DMS 273 (cell line): ENCODE measurements around the gene AK5.
A peak's percentile ranks its signal among the peaks of the same experiment; 100 is the strongest.
"Not testable (repeated sequence)": the region's sequence is repeated elsewhere in the genome, so short reads cannot be mapped to it uniquely, and the experiment has no call there.

Experiments used
- DNase-seq: peaks from one replicate; lab custom pipeline; 2025; ENCODE audit not compliant: unreplicated experiment; lab: John Stamatoyannopoulos, UW

The AK5 gene

GRCh38 chr1:77494026-77494425 lies 212.2 kb downstream of the AK5 start:
- DNase-seq: no peak

DNA sequence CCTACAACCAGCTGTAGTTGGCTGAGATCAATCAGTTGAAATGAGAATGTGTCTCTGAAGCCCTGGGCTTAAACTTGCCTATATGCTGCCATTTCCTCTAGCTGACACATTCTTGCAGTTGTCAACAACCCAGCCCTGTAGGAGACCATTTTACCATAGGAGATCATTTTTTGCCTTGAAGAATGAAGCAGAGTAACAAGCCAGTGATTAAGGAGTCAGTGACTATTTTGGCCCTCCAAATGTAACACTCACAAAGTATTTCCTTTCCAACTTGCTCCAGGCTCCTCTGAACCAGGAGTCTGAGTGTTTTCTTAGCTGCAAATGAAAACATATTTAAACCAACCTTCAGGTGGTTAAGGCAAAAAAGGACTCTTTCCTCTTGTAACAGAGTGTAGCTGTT lies 217.1 kb downstream of the AK5 start:
- DNase-seq: no peak

GRCh38 chr1:77499466-77499865 lies 217.6 kb downstream of the AK5 start:
- DNase-seq: no peak

DNA sequence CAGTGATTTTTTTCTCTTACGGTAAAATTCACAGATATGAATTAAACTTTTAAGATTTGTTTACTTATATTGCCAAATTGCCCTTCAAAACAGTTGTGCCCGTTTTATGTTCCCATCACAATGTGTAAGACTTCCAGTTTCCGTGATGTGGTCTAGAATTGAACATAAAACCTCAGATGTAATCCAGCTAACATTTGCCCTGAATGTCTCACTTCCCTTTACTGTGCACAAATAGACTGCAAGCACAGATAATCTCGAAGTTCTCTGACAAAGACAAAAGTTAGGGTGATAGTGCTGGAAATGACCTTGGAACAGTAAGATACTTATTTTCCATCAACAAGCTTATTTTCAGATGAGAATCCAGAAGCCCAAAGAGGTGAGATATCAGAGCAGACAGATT lies 223.2 kb downstream of the AK5 start:
- DNase-seq: no peak

DNA sequence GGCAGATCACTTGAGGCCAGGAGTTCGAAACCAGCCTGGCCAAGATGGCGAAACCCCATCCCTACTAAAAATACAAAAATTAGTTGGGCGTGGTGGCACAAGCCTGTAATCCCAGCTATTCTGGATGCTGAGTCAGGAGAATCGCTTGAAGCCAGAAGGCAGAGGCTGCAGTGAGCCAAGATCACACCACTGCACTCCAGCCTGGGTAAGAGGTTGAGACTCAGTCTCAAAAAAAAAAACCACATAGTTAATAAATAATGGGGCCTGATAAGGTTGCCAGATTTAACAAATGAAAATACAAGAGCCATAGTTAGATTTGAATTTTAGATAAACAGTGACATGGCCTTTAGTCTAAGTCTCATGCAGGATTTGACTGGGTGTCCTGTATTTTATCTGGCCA lies 225.0 kb downstream of the AK5 start:
- DNase-seq: no peak

- DNase-seq: no peak
These were observed 227.3 kb downstream of the AK5 start for GRCh38 chr1:77509051-77509492.

DNA sequence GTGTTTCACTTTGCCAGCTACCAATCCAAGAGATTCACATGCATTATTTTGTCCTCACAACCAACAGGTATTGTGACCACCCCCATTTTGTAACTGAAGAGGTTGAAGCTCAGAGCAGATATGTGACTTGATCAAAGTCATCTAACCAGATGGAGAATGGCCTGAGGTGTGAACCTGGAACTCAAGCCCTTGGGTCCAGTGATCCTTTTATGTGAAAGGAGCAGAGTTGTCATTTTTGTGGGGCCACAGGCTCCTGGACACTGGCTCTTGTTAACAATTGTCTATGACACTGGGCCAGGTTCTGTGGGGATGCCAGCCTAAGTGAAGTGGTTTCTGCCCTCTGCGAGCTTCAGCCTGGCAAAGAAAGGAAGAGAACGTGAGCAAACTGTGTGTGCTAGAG lies 228.1 kb downstream of the AK5 start:
- no peak for DNase-seq

DNA sequence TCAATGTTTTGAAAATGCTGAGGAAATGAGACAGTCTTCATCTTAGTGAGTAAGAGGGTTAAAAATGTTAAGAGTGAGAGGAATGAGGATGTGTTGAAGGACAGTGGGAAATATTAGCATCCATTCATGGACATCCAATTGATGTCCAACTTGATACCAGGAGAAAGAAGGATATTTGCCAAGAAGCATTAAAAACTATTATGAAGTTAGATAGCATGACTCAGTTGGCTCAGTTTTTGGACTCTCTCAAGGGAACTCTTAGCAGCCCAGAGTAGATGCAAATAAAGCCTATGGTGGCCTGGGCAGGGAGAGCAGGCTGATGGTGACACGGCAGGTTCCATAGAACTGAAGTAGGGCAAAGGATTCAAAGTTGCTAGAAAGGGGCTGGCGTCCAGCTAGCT lies 229.6 kb downstream of the AK5 start:
- DNase-seq: no peak

DNA sequence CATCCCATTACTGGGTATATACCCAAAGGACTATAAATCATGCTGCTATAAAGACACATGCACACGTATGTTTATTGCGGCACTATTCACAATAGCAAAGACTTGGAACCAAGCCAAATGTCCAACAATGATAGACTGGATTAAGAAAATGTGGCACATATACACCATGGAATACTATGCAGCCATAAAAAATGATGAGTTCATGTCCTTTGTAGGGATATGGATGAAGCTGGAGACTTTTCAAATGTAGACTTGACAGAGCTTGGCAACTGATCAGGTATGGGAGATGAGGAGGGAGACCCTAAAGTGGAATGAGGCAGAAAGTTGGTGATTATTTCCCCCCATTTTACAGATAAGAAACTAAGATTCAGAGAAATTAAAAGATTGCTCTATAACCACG lies 230.8 kb downstream of the AK5 start:
- DNase-seq: not testable (repeated sequence)

DNA sequence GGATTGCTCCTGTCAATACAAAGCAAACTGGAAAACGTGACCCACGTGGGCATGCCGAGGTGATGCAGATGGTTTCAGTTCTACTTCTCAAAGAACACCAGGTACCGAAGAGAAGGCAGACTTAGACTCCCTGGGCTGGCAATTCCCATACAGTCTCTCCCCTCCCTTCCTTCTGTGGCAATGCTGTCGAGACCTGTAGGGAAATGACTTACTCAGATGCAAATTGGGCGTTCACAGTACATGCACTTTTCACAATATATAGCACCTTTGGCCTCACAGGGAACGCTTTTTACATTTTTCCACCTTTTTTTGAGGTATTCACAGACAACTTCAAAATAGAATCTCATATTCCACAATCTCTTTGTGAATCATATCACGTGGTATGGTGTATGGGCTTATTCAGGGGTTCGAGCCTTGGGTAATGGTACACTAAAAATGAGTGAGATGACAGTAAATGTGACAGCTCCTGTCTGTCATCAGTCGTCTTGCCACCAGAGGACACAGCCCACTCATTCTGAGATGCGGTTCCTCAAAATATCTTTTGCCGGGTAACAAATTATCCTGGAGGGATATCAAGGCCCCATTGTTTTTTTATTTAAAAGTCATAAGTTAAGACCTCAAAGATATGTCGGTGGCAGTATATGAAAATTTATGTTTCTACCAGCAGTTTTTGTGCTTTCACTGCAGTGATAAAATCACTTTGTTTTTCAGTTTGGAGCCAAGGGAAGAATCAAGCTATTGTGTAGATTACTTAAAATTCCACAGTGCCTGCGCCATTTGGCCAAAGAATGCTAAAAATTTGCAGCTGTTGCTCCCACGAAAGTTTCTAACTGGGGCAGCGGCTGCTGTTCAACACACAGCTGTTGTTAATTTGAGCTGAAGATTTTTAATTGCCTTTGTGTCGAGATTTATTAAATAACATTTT lies 232.3 kb downstream of the AK5 start:
- no peak for DNase-seq

DNA sequence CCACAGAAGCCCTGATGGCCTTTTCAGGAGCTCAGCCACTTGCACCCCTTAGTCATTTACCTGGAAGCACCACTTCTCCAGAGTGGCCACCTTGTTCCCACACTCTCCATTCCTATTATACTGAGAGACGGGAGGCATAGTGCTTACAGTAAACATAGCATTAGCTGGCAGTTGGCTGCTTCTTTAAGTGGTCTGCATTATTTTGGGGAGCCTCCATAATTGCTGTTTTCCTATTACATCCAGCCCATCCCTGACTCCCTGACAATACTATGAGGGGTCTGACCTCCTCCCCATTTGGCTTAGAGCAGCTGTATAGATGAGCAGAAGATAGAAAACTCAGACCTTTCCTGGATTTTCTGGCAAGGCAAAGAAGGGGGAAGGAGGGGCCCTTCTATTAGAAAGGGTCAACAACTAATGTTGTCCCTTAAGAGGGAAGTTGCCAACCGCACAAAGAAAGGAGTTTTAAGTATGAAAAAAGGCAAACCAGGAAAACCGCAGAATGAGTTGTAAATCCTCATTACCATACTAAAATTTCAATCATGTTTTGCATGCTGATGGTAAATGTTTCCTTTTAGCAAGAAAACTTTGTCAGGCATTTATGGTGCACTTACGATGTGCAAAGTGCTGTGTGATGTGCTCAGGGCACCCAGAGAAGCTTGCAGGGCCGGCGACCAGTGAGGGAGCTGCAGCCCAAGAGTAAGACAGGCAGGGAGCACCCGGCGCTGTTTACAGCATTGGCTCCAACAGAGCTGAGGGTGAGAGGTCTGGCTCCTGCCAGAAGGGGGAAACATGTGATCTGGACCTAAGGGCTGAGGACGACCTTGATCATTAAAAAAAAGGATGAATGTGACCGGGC lies 233.3 kb downstream of the AK5 start:
- peak; percentile 5 for DNase-seq

DNA sequence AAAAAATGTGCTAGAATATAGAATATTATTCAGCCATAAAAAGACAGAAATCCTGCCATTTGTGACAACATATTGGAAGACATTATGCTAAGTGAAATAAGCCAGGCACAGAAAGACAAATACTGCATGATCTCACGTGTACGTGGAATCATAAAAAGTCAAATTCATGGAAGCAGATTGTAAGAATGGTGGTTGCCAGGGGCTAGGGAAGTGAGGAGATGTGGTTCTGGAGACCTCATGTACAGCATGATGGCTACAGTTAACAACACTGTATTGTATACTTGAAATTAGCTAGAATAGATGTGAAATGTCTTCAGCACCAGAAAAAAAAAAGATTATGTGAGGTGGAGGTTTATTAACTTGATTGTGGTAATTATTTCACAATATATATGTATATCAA lies 234.3 kb downstream of the AK5 start:
- no peak for DNase-seq

- DNase-seq: no peak
These were observed 242.2 kb downstream of the AK5 start for GRCh38 chr1:77524038-77524437.

DNA sequence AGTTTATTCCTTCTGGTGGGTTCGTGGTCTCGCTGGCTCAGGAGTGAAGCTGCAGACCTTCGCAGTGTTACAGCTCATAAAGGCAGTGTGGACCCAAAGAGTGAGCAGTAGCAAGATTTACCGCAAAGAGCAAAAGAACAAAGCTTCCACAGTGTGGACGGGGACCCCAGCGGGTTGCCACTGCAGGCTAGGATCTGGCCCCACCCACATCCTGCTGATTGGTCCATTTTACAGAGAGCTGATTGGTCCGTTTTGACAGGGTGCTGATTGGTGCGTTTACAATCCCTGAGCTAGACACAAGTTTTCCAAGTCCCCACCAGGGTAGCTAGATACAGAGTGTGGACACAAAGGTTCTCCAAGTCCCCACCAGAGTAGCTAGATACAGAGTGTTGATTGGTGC lies 249.3 kb downstream of the AK5 start:
- DNase-seq: not testable (repeated sequence)

GRCh38 chr1:77531596-77532280 lies 249.9 kb downstream of the AK5 start:
- not testable (repeated sequence) for DNase-seq

- DNase-seq: no peak
These were observed 250.8 kb downstream of the AK5 start for GRCh38 chr1:77532641-77533040.

- peak; percentile 73 for DNase-seq
These were observed 252.0 kb downstream of the AK5 start for GRCh38 chr1:77533660-77534305.

DNA sequence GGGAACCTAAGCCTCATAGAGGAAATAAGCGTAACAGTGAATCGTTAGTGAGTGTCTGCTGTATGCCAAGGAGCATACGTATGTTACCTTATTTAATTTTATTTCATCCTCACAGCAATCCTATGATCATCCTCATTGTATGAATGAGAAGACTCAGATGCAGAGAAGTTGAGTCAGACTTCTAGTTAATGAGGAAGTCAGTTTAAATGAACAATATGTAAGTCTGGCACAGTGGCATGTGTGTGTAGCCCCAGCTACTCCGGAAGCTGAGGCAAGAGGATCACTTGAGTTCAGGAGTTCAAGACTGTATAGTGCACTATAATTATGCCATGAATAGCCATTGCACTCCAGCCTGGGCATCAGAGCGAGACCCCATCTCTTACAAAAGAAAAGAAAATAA lies 252.6 kb downstream of the AK5 start:
- no peak for DNase-seq

DNA sequence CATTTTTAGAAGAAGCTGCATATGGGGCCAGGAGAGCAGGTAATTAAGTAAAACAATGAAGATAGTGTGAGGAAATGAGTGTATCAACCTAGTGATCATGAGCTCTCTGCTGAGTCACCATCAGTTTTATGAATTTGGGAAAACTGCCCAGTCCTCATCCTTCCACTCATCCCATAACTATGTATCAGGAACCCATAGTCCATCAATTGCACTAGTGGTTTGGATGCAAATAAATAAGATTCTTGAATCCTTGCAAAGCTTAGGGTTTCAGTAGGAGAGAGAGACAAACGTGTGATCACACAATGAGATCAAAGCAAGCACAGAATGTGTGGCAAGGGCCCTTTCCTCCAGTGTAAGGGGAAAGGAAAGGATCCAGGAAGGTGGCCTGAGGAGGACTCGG lies 255.0 kb downstream of the AK5 start:
- no peak for DNase-seq

DNA sequence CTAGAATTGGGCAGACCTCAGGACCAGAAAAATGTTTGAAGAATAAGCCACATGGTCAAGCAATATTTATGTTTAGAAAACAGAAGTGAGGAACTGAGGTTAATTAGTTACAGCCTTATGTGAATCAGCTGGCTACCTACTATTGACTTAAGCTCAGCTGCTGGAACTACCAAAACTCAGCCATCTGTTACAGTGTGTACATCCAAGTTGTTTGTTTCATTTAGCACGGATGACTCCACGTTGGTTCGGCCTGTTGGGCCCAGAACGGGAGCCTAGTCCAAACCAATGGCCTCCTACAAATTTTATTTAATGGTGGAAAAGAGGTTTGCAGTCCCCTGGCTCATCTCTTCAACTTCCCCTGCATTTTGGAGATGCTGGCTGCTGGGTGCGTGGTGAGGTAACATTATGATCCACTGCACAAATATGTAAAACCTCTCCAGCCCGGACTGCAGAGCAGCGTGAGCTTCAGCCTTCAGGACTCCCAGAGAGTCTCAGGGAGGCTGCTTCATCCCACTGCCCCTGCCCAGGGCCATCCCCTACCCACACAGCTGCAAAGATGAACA lies 257.2 kb downstream of the AK5 start:
- peak; percentile 83 for DNase-seq
